Putamen (tissue), 1 donor: ENCODE results near the gene NOS3.

ENCODE experiments used
- DNase-seq: peaks from one replicate; pipeline ENCODE4 v3.0.0-alpha.2; 2016; ENCODE audit warnings: low spot score

The NOS3 gene

GRCh38 chr7:150952331-150953050, 38.3 kb upstream of the NOS3 start:
- no peak for DNase-seq

GRCh38 chr7:150953061-150953997, 37.5 kb upstream of the NOS3 start:
- no peak for DNase-seq

- DNase-seq = no peak
These were observed 36.4 kb upstream of the NOS3 start for GRCh38 chr7:150954201-150954985.

GRCh38 chr7:150954986-150955518, 35.8 kb upstream of the NOS3 start:
- DNase-seq = no peak

- no peak for DNase-seq
These were observed 35.1 kb upstream of the NOS3 start for GRCh38 chr7:150955519-150956394.

- DNase-seq = no peak
These were observed 34.3 kb upstream of the NOS3 start for GRCh38 chr7:150956395-150957132.

GRCh38 chr7:150957133-150958020, 33.4 kb upstream of the NOS3 start:
- no peak for DNase-seq

GRCh38 chr7:150958062-150958552, 32.7 kb upstream of the NOS3 start:
- DNase-seq = no peak

GRCh38 chr7:150958597-150958996, 32.2 kb upstream of the NOS3 start:
- no peak for DNase-seq

GRCh38 chr7:150959081-150959480, 31.7 kb upstream of the NOS3 start:
- DNase-seq = no peak

GRCh38 chr7:150959739-150960734, 30.8 kb upstream of the NOS3 start:
- DNase-seq = no peak

- DNase-seq = no peak
These were observed 29.1 kb upstream of the NOS3 start for GRCh38 chr7:150961510-150962289.

- no peak for DNase-seq
These were observed 28.6 kb upstream of the NOS3 start for GRCh38 chr7:150962290-150962552.

- no peak for DNase-seq
These were observed 28.0 kb upstream of the NOS3 start for GRCh38 chr7:150962553-150963399.

- DNase-seq = no peak
These were observed 26.9 kb upstream of the NOS3 start for GRCh38 chr7:150963707-150964559.
